ENCODE data around the gene NFASC.
A peak's percentile ranks its signal among the peaks of the same experiment; 100 is the strongest.

Gene NFASC

DNA sequence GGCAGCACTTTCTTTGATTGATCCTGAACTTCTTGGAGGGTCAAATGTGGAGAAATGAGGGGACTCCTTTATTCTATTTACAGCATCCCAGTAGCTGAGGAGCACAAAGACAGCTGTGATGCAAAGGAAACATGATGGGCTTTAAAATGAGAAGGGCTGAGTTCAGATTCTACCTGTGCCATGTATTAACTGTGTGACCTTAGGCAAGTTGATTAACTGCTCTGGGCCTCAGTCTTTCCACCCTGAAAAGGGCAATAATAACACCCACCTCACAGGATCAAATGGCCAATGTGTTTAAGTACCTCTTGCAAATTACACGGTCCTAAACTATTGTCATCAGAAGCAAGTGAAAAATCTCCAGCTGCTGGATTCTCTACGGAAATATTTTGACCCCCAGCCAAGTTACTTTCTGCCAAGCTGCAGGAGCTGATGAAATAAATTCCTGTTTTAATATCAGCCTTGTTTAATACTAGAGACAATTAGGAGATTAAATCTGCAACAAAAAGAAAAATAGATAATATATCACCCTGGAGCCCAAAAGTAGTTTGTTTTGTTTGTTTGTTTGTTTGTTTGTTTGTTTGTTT, 197.9 kb downstream of the NFASC start:
- CTCF ChIA-PET: interaction anchor here (0.7 to 2.6 kb wide), 3 partner anchors 79 to 509 kb away, joined by 3 to 11 read pairs (median 9); no protein-coding TSS in a partner anchor
- Histone ChIP-seq H3K27ac (ENCODE audit: extremely low read depth, low read depth, low read length) (no peak overlapping the region), H3K4me1 (ENCODE audit: control insufficient read depth, insufficient read depth, low read length) (no peaks in the 10 kb centered on the region), H3K9me3 (ENCODE audit: control insufficient read depth, insufficient read depth, low read depth, low read length) (no peaks in the 10 kb centered on the region), H3K4me3 (ENCODE audit: low read depth, low read length) (no peak overlapping the region), H3K36me3 (ENCODE audit: control insufficient read depth in 2 of 2, insufficient read depth in 1 of 2, low read length in 2 of 2) (no peaks in the 10 kb centered on the region)
- TF ChIP-seq ZNF768 (tag by site-specific recombination; IDR thresholded peaks at IDR 0.05) (0 out of 2 replicates have a peak, but pooled peaks have one; percentile 55), MYNN (tag by site-specific recombination; IDR thresholded peaks at IDR 0.05; ENCODE audit: borderline replicate concordance) (no peak), TSHZ1 (tag by site-specific recombination; IDR thresholded peaks at IDR 0.05; ENCODE audit: borderline replicate concordance) (no peak)
- POLR2A ChIA-PET: no interaction called here

DNA sequence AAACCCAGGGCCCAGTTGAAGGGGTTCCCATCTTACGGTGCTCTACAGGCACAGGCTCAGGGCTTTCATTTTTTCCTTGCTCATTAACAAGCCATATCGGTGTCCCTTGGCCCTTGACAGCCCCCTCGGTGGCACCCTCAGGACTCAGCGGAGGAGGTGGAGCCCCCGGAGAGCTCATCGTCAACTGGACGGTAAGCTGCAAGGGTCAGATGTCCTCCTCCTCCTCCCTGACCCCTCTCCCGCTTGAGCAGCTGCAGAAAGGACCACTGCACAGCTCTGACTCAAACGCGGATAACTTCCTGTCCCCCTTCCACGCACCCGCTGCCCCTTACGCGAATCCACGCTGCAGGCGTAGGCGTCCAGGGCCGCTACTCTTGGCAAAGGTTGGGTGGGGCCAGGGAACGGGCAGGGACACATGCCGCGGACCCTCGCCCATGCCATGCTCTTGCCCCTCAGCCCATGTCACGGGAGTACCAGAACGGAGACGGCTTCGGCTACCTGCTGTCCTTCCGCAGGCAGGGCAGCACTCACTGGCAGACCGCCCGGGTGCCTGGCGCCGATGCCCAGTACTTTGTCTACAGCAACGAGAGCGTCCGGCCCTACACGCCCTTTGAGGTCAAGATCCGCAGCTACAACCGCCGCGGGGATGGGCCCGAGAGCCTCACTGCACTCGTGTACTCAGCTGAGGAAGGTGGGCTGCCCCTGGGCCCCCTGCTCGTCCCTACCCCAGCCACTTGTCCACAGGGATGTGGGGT, 198.9 kb downstream of the NFASC start:
- ChIA-PET CTCF (interaction anchor here (0.5 to 2.6 kb wide), 4 partner anchors 12 to 420 kb away, joined by 3 to 11 read pairs (median 6); no protein-coding TSS in a partner anchor), POLR2A (no interaction called here)
- no peak overlapping the region for H3K27ac ChIP-seq (ENCODE audit: extremely low read depth, low read depth, low read length)
- no peaks in the 10 kb centered on the region for H3K4me1 ChIP-seq (ENCODE audit: control insufficient read depth, insufficient read depth, low read length)
- H3K36me3 ChIP-seq (ENCODE audit: control insufficient read depth in 2 of 2, insufficient read depth in 1 of 2, low read length in 2 of 2): no peaks in the 10 kb centered on the region
- no peak overlapping the region for H3K4me3 ChIP-seq (ENCODE audit: low read depth, low read length)
- H3K9me3 ChIP-seq (ENCODE audit: control insufficient read depth, insufficient read depth, low read depth, low read length): no peaks in the 10 kb centered on the region
- TF ChIP-seq ZNF239 (tag by site-specific recombination; IDR thresholded peaks at IDR 0.05): no peak
- no peak for TF ChIP-seq ZNF792 (tag by site-specific recombination; IDR thresholded peaks at IDR 0.05)
- no peak for TF ChIP-seq ZNF211 (tag by site-specific recombination; IDR thresholded peaks at IDR 0.05; ENCODE audit: low read depth)
- no peak for TF ChIP-seq ZNF510 (tag by site-specific recombination; IDR thresholded peaks at IDR 0.05; ENCODE audit: insufficient replicate concordance)
- no peak for TF ChIP-seq ZNF660 (tag by site-specific recombination; IDR thresholded peaks at IDR 0.05)
- TF ChIP-seq PBX3 (CRISPR knock-in tag; IDR thresholded peaks at IDR 0.05): no peak
- TF ChIP-seq ZNF16 (tag by site-specific recombination; IDR thresholded peaks at IDR 0.05; ENCODE audit: low read depth): no peak
- no peak for TF ChIP-seq BCL6B (tag by site-specific recombination; IDR thresholded peaks at IDR 0.05)
- TF ChIP-seq ZSCAN23 (tag by site-specific recombination; IDR thresholded peaks at IDR 0.05): no peak
- TF ChIP-seq ZNF248 (tag by site-specific recombination; IDR thresholded peaks at IDR 0.05): no peak
- TF ChIP-seq ZNF610 (tag by site-specific recombination; IDR thresholded peaks at IDR 0.05; ENCODE audit: borderline replicate concordance): no peak
- TF ChIP-seq SCRT2 (tag by site-specific recombination; IDR thresholded peaks at IDR 0.05): no peak
- TF ChIP-seq, protein P1, sequence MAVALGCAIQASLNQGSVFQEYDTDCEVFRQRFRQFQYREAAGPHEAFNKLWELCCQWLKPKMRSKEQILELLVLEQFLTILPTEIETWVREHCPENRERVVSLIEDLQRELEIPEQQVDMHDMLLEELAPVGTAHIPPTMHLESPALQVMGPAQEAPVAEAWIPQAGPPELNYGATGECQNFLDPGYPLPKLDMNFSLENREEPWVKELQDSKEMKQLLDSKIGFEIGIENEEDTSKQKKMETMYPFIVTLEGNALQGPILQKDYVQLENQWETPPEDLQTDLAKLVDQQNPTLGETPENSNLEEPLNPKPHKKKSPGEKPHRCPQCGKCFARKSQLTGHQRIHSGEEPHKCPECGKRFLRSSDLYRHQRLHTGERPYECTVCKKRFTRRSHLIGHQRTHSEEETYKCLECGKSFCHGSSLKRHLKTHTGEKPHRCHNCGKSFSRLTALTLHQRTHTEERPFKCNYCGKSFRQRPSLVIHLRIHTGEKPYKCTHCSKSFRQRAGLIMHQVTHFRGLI (tag by site-specific recombination; IDR thresholded peaks at IDR 0.05): no peak
